Measurements from ENCODE around the gene APBA1. TPM values are rescaled to one million over a fixed set of nuclear protein-coding genes. Genes with fewer than 3 reads are reported as not detected.

Gene APBA1
- total RNA-seq, 6 experiments from 2014 or later, result 17.6 to 25.6 (median 20.7) TPM

- Mint-ChIP-seq H3K27me3 (ENCODE audit: insufficient read depth) (peaks cover 30% of the 10 kb centered on the region), H3K4me1 (ENCODE audit: low read depth) (peaks cover 4% of the 10 kb centered on the region; the same call in 1 of the 2 replicates), H3K4me3 (no peak overlapping the region), H3K9me3 (no peaks in the 10 kb centered on the region), H3K36me3 (ENCODE audit: low read depth) (no peaks in the 10 kb centered on the region), H3K27ac (no peak overlapping the region)
- DNase-seq, result no peak
- TF ChIP-seq CTCF (IDR thresholded peaks at IDR 0.05), result no peak
Observed at GRCh38 chr9:69391946-69392345, 280.2 kb downstream of the APBA1 start.

DNA sequence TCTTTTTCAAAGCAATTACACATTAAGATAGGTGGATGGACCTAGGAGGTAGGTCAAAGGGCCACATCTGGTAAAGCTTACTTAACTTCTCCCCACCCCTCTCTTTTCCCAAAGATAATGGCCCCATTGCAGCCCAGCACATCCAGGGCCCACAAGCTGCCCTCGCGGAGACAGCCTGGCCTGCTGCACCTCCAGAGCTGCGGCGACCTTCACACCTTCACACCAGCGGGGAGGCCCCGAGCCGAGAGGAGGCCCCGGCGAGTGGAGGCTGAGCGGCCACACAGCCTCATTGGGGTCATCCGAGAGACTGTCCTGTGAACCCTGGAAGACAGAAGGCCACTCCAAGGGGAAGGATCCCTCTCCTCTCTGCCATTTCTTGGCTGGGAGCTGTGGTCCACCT, 280.7 kb downstream of the APBA1 start:
- H3K9me3 Mint-ChIP-seq, result no peaks in the 10 kb centered on the region
- no peak for DNase-seq
- no peaks in the 10 kb centered on the region for H3K4me1 Mint-ChIP-seq (ENCODE audit: low read depth)
- H3K27me3 Mint-ChIP-seq (ENCODE audit: insufficient read depth), result peaks cover 34% of the 10 kb centered on the region
- H3K4me3 Mint-ChIP-seq, result no peak overlapping the region
- H3K27ac Mint-ChIP-seq, result no peak overlapping the region
- H3K36me3 Mint-ChIP-seq (ENCODE audit: low read depth), result no peaks in the 10 kb centered on the region
- no peak for TF ChIP-seq CTCF (IDR thresholded peaks at IDR 0.05)

- Mint-ChIP-seq H3K9me3 (no peaks in the 10 kb centered on the region), H3K4me1 (ENCODE audit: low read depth) (no peaks in the 10 kb centered on the region), H3K4me3 (no peak overlapping the region), H3K36me3 (ENCODE audit: low read depth) (no peaks in the 10 kb centered on the region), H3K27ac (no peak overlapping the region), H3K27me3 (ENCODE audit: insufficient read depth) (peaks cover 34% of the 10 kb centered on the region)
- DNase-seq, result no peak
- TF ChIP-seq CTCF (IDR thresholded peaks at IDR 0.05), result no peak
Observed at GRCh38 chr9:69389437-69389995, 282.7 kb downstream of the APBA1 start.

- Mint-ChIP-seq H3K36me3 (ENCODE audit: low read depth) (no peaks in the 10 kb centered on the region), H3K4me3 (no peak overlapping the region), H3K9me3 (no peaks in the 10 kb centered on the region), H3K27ac (no peak overlapping the region), H3K4me1 (ENCODE audit: low read depth) (no peaks in the 10 kb centered on the region), H3K27me3 (ENCODE audit: insufficient read depth) (peaks cover 38% of the 10 kb centered on the region)
- TF ChIP-seq CTCF (IDR thresholded peaks at IDR 0.05), result no peak
- DNase-seq, result no peak
Observed at GRCh38 chr9:69388596-69388995, 283.6 kb downstream of the APBA1 start.

DNA sequence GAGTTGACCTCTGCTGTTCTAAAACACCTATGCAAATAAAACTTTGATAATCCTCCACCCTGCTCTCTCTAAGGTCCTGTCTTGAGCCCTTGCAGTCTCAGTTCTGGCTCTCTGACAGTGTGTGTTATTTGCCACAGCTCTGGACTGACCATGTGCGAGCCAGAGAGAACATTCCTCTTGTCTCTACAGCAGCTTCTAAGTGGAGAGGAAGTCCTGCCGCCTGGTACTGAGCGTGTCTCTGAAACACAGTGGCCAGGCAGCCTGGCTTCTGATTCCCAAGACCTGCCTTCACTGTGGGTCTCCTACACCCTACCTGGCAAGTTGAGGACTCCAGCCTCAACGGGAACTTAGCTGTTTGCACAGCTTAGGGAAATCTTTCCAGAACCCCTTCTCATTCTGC, 285.5 kb downstream of the APBA1 start:
- no peak for DNase-seq
- Mint-ChIP-seq H3K4me1 (ENCODE audit: low read depth) (no peaks in the 10 kb centered on the region), H3K4me3 (no peak overlapping the region), H3K27me3 (ENCODE audit: insufficient read depth) (peaks cover 43% of the 10 kb centered on the region), H3K36me3 (ENCODE audit: low read depth) (no peaks in the 10 kb centered on the region), H3K27ac (no peak overlapping the region), H3K9me3 (no peaks in the 10 kb centered on the region)
- no peak for TF ChIP-seq CTCF (IDR thresholded peaks at IDR 0.05)

GRCh38 chr9:69385581-69386033, 286.6 kb downstream of the APBA1 start:
- no peak for DNase-seq
- no peak for TF ChIP-seq CTCF (IDR thresholded peaks at IDR 0.05)
- no peaks in the 10 kb centered on the region for H3K9me3 Mint-ChIP-seq
- no peaks in the 10 kb centered on the region for H3K36me3 Mint-ChIP-seq (ENCODE audit: low read depth)
- peaks cover 42% of the 10 kb centered on the region for H3K27me3 Mint-ChIP-seq (ENCODE audit: insufficient read depth)
- H3K4me3 Mint-ChIP-seq, result no peak overlapping the region
- peaks cover 7% of the 10 kb centered on the region for H3K4me1 Mint-ChIP-seq (ENCODE audit: low read depth)
- H3K27ac Mint-ChIP-seq, result no peak overlapping the region

All from HFFc6 (cell line).